ENCODE data around the gene CPE.

The CPE gene

GRCh38 chr4:165474784-165475705 lies 96.2 kb downstream of the CPE start:
- in situ Hi-C loops (cut with HindIII; ENCODE audit: low sequenced_read_pairs) = no loop called here
- no peak for TF ChIP-seq CTCF (IDR thresholded peaks at IDR 0.05; ENCODE audit: low read depth, low read length)
- H3K4me3 ChIP-seq (ENCODE audit: low read depth, low read length) = no peak overlapping the region
- DNase-seq (ENCODE audit: low read depth, low spot score) = no peak

GRCh38 chr4:165475706-165476070 lies 96.9 kb downstream of the CPE start:
- in situ Hi-C loops (cut with HindIII; ENCODE audit: low sequenced_read_pairs) = no loop called here
- no peak for TF ChIP-seq CTCF (IDR thresholded peaks at IDR 0.05; ENCODE audit: low read depth, low read length)
- no peak overlapping the region for H3K4me3 ChIP-seq (ENCODE audit: low read depth, low read length)

GRCh38 chr4:165476214-165477098 lies 97.6 kb downstream of the CPE start:
- no peak for TF ChIP-seq CTCF (IDR thresholded peaks at IDR 0.05; ENCODE audit: low read depth, low read length)
- H3K4me3 ChIP-seq (ENCODE audit: low read depth, low read length) = no peak overlapping the region
- peak; percentile 62 for DNase-seq (ENCODE audit: low read depth, low spot score)
- in situ Hi-C loops (cut with HindIII; ENCODE audit: low sequenced_read_pairs) = no loop called here

More at GRCh38 chr4:165475706-165476070, 96.9 kb downstream of the CPE start:
- DNase-seq (ENCODE audit: low read depth, low spot score) = no peak

GRCh38 chr4:165477799-165478198 lies 99.0 kb downstream of the CPE start:
- in situ Hi-C loops (cut with HindIII; ENCODE audit: low sequenced_read_pairs) = no loop called here
- no peak for TF ChIP-seq CTCF (IDR thresholded peaks at IDR 0.05; ENCODE audit: low read depth, low read length)
- H3K4me3 ChIP-seq (ENCODE audit: low read depth, low read length) = no peak overlapping the region
- DNase-seq (ENCODE audit: low read depth, low spot score) = no peak

GRCh38 chr4:165478260-165478659 lies 99.5 kb downstream of the CPE start:
- DNase-seq (ENCODE audit: low read depth, low spot score) = no peak
- H3K4me3 ChIP-seq (ENCODE audit: low read depth, low read length) = no peak overlapping the region
- in situ Hi-C loops (cut with HindIII; ENCODE audit: low sequenced_read_pairs) = no loop called here
- no peak for TF ChIP-seq CTCF (IDR thresholded peaks at IDR 0.05; ENCODE audit: low read depth, low read length)

GRCh38 chr4:165481053-165481835 lies 102.4 kb downstream of the CPE start:
- TF ChIP-seq CTCF (IDR thresholded peaks at IDR 0.05; ENCODE audit: low read depth, low read length) = no peak
- DNase-seq (ENCODE audit: low read depth, low spot score) = peak; percentile 34
- in situ Hi-C loops (cut with HindIII; ENCODE audit: low sequenced_read_pairs) = no loop called here
- H3K4me3 ChIP-seq (ENCODE audit: low read depth, low read length) = no peak overlapping the region

Data from astrocyte of the spinal cord (primary cell).